Fibroblast of the aortic adventitia (primary cell): Measurements from ENCODE around the gene ZNF536. TPM values are rescaled to one million over a fixed set of nuclear protein-coding genes. Genes with fewer than 3 reads are reported as not detected.

Experiments used
- DNase-seq: peaks from one replicate; pipeline ENCODE4 v3.0.0-alpha.2; 2010; ENCODE audit warnings: low read depth
- H3K4me3 ChIP-seq: 2 replicates; pipeline ENCODE4 v1.5.1; 2011; ENCODE audit warnings: low read depth, mild to moderate bottlenecking, control low read depth, low read length, moderate library complexity
- total RNA-seq: library from RNA; depleted of rRNA; stranded (reverse); fragments of >200 nt; gene quantifications from 2 replicates; pipeline ENCODE4 v1.2.3, GENCODE V29; 2012; ENCODE audit warnings: low replicate concordance
- TF ChIP-seq, protein P1 (sequence below): IDR thresholded peaks from 2 replicates; pipeline ENCODE4 v1.5.1; 2011; ENCODE audit warnings: mild to moderate bottlenecking, low read length, control low read depth, inconsistent platforms; ENCODE audit not compliant: insufficient read depth

Gene ZNF536
- total RNA-seq, 1 donor, result 0.90 TPM

DNA sequence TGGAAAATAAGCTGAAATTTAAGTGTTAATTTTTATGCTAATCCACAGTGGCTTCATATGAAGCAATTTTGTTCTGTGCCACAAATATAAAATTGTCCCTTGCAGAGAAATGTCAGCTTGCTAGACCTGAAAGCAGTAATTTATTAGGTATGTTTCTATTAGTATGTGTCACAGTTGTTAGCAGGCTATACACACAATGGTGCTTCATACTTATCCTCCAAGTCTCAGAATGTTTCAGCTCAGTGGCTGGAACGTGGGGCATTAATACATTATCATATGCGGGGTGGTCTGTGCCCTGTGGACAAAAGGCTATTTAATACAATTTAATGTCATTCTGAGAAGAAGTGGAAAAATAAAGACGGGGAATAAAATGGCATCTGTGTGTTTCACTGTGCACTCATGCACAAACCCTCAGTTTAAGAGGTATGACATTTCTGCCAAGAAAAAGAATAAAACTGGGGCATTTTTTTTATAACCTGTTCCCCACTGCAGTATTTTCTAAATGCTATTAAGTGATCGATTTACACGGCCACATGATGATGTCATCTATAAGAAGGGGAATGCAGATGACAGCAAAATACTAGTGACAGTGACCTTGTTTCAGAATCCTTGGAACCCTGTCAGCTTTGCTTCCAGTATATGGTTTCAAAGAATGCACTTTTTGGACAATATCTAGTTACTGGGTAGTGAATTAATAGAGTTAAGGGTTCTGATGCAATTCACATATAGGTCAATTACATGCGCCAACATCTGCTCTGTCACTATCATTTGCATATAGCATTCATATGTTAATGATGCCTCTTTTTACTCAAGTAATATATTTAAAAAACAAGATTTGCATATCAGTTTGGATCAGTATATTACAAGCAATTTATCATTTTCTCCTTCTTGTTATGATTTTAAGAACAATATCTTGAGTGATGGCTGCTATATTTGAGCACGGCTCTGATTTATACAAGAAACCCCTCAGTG, 21.2 kb upstream of the ZNF536 start:
- TF ChIP-seq, protein P1, sequence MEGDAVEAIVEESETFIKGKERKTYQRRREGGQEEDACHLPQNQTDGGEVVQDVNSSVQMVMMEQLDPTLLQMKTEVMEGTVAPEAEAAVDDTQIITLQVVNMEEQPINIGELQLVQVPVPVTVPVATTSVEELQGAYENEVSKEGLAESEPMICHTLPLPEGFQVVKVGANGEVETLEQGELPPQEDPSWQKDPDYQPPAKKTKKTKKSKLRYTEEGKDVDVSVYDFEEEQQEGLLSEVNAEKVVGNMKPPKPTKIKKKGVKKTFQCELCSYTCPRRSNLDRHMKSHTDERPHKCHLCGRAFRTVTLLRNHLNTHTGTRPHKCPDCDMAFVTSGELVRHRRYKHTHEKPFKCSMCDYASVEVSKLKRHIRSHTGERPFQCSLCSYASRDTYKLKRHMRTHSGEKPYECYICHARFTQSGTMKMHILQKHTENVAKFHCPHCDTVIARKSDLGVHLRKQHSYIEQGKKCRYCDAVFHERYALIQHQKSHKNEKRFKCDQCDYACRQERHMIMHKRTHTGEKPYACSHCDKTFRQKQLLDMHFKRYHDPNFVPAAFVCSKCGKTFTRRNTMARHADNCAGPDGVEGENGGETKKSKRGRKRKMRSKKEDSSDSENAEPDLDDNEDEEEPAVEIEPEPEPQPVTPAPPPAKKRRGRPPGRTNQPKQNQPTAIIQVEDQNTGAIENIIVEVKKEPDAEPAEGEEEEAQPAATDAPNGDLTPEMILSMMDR, result no peak
- DNase-seq, result no peak
- H3K4me3 ChIP-seq, result no peak overlapping the region

DNA sequence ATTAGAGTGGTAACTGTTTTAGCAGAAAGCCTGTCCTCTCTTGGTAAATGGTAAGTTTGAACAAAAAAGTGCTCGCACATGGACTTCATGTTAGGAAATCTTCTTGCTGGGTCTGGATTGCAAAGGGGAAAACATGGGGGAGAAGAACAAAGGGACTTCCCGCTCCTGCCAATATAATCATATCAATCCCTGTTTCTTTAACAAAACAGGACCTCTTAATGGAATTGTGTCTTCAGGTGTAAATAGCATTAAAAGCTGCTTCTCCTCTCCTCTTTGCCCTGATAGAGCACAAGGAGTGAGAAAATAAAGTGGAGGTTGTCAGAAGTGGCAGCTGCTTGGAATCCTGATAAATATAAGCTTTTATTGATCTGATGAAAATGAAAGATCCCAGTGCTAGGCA, 20.4 kb upstream of the ZNF536 start:
- no peak overlapping the region for H3K4me3 ChIP-seq
- no peak for DNase-seq
- TF ChIP-seq, protein P1, result no peak

DNA sequence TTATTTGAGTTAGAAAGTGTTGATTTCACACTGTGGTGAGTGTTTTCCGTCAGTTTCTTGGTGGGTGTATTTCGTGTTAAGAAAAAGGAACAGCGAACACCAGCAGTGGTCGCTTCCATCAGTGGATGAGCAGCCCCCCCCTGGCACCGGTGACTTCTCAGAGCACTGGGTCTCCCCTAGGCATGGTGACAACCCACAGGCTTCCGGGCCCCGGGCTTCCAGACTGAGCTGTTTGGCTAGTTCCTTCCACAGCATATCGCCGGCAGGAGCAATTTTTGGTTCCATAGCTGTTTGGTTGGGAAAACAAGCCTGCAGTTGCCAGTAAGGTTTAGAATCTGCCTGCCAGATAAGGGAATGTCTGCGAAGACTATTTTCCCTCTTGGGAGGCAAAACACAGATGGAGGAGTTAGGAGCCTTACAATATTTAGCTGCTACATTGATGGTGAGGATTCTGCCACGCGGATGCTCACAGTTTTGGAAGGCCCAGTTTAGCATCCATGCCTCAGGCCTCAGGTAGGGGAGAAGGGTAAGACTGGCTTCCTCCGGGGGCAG, 18.7 kb upstream of the ZNF536 start:
- TF ChIP-seq, protein P1, result no peak
- DNase-seq, result no peak
- H3K4me3 ChIP-seq, result no peak overlapping the region

DNA sequence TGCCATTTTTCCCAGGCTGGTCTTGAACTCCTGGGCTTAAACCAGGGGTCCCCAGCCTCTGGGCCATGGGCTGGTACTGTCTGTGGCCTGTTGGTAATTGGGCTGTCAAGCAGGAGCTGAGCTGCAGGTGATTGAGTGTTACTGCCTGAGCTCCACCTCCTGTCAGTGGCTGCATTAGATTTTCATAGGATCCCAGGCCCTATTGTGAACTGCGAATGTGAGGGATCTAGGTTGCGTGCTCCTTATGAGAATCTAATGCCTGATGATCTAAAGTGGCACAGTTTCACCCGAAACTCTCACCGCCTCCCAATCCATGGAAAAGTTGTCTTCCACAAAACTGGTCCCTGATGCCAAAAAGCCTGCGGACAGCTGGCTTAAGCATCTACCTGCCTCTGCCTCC, 16.6 kb upstream of the ZNF536 start:
- no peak for DNase-seq
- TF ChIP-seq, protein P1, result no peak
- H3K4me3 ChIP-seq, result no peak overlapping the region

DNA sequence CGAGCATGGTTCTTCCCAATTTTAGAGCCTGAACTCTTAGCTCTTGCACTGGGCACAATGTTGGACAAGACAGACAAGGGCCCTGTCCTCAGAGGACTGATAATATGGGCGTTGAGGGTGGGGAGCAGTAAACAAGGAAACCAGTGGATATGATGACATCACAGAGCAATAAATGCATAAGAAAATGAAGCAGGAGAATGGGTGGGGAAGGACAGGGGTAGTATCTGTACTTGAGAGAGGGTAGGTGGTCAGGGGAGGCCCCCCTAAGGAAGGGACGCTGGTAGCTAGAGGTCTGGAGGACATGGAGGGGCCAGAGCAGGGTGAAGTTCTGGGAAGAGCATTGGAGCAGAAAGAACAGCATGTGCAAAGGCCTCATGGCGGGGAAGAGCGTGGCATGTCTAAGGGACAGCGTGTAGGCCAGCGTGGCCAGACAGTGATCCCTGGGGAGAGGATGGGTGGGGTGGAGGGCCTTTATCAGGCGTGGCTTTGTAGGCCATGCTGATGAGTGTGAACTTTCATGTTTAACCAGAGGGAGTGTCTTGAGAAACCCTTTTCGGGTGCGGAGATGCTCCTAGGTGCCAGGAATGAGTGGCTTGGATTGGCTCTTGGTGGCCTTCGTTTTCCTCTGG, 15.1 kb upstream of the ZNF536 start:
- TF ChIP-seq, protein P1, result no peak
- H3K4me3 ChIP-seq, result no peak overlapping the region
- no peak for DNase-seq

DNA sequence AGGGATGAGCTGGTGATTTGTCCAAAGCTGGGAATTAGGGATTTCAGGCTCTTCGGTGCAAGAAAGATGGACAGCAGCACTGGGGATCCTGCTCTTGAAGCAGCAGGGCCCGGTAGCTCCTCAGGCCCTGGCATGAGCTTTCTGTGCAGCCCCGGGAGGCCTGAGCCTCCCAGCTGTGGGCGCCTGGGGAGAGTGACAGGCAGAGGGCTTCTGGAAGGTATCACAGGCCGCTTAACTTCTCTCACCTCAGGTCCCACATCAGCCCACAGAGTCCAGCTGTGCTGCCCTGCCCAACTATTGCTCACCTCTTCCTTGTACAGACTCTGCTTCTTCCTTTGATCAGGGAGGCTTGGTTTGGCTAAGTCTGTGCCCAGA, 14.6 kb upstream of the ZNF536 start:
- no peak for DNase-seq
- TF ChIP-seq, protein P1, result no peak
- no peak overlapping the region for H3K4me3 ChIP-seq
